HepG2 (cell line): ENCODE results near the gene MTA3. TPM values are rescaled to one million over a fixed set of nuclear protein-coding genes. Genes with fewer than 3 reads are reported as not detected.

Source experiments
- ATAC-seq: fragments of 200-7000 bp; cut with Tn5 transposase; 3 replicates; pipeline ENCODE4 v1.9.1; 2020; ENCODE audit warnings: mild to moderate bottlenecking, moderate library complexity
- BruUV-seq: library from RNA; stranded (reverse); fragments of 400-500 nt; replicated peaks from 2 replicates; lab custom pipeline; 2021; lab: Mats Ljungman, UMichigan
- CTCF ChIA-PET: fragments of 300-600 bp; formaldehyde crosslinking; extraction: SDS; loops from one replicate; lab custom pipeline; 2021; ENCODE audit warnings: low total read pairs, inconsistent platforms, low intra/inter-chr PET ratio; lab: Yijun Ruan, JAX
- POLR2A ChIA-PET: fragments of 350-600 bp; sonication (Branson Sonifier 250); formaldehyde crosslinking; loops from one replicate; lab custom pipeline; 2020; ENCODE audit warnings: antibody characterized with exemption, inconsistent platforms; lab: Yijun Ruan, JAX
- DNase-seq: peaks from one replicate; pipeline ENCODE4 v3.0.0-alpha.2; 2015; ENCODE audit warnings: low spot score
- FAIRE-seq: peaks from 3 replicates; lab custom pipeline; 2011; peaks lifted over from hg19 to GRCh38; lab: Jason Lieb, UNC
- H2AFZ ChIP-seq: one replicate; pipeline ENCODE4 v1.6.1; 2011; ENCODE audit warnings: low read length, inconsistent platforms
- H3K27ac ChIP-seq: fragments of 300-600 bp; 3 replicates; pipeline ENCODE4 v1.8.0; 2011; ENCODE audit warnings: mixed run types, mild to moderate bottlenecking, mixed read lengths, low read length, inconsistent platforms; ENCODE audit not compliant: insufficient read depth; ENCODE audit errors: extremely low read length
- H3K27me3 ChIP-seq, 2 experiments: fragments of 200-600 bp in 1 of 2; 2 replicates in 1 of 2; 3 replicates in 1 of 2; pipeline versions ENCODE4 v1.6.0 to v1.8.0; 2011; ENCODE audit warnings: low read length in 2 of 2, mild to moderate bottlenecking in 2 of 2, moderate library complexity in 2 of 2, inconsistent platforms in 1 of 2; ENCODE audit not compliant: insufficient read depth in 2 of 2, control insufficient read depth in 1 of 2
- H3K36me3 ChIP-seq, 2 experiments: fragments of 200-600 bp in 1 of 2; replicated peaks in 1 of 2; 2 replicates in 1 of 2; 3 replicates in 1 of 2; pipeline versions ENCODE4 v1.5.1 to v1.8.0; 2011; ENCODE audit warnings: low read length in 2 of 2, inconsistent platforms in 1 of 2; ENCODE audit not compliant: insufficient read depth in 2 of 2, control insufficient read depth in 1 of 2
- H3K4me1 ChIP-seq: 2 replicates; pipeline ENCODE4 v1.5.1; 2012; ENCODE audit warnings: low read length, inconsistent platforms; ENCODE audit not compliant: insufficient read depth
- H3K4me2 ChIP-seq: 2 replicates; pipeline ENCODE4 v1.6.0; 2011; ENCODE audit warnings: low read depth, low read length, inconsistent platforms
- H3K4me3 ChIP-seq, 3 experiments: fragments of 200-600 bp in 1 of 3; sonication (generic), shearing (Covaris generic) in 1 of 3; replicated peaks in 1 of 3; 2 replicates each; pipeline ENCODE4 v1.5.1; 2011 to 2016; ENCODE audit warnings: low read length in 3 of 3, inconsistent platforms in 2 of 3, low read depth in 2 of 3, mild to moderate bottlenecking in 2 of 3, control low read depth in 1 of 3, mixed read lengths in 1 of 3; ENCODE audit not compliant: insufficient read depth in 1 of 3
- H3K79me2 ChIP-seq: one replicate; pipeline ENCODE4 v1.6.1; 2011; ENCODE audit warnings: low read length, inconsistent platforms; ENCODE audit not compliant: insufficient read depth
- H3K9ac ChIP-seq: 2 replicates; pipeline ENCODE4 v1.6.0; 2011; ENCODE audit warnings: mild to moderate bottlenecking, low read depth, low read length, inconsistent platforms; ENCODE audit not compliant: insufficient read depth
- H3K9me3 ChIP-seq: 2 replicates; pipeline ENCODE4 v1.5.1; 2012; ENCODE audit warnings: mild to moderate bottlenecking, low read length
- H4K20me1 ChIP-seq: 2 replicates; pipeline ENCODE4 v1.6.0; 2011; ENCODE audit warnings: inconsistent platforms, mild to moderate bottlenecking, low read length, moderate library complexity; ENCODE audit not compliant: insufficient read depth
- AGO1 ChIP-seq: fragments of 200-400 bp; formaldehyde crosslinking; IDR thresholded peaks from 2 replicates; pipeline ENCODE4 v1.6.1; 2017; ENCODE audit warnings: mild to moderate bottlenecking, low read depth, low read length, moderate library complexity; ENCODE audit not compliant: poor library complexity, severe bottlenecking
- CBX1 ChIP-seq: IDR thresholded peaks from one replicate; pipeline ENCODE4 v1.6.1; 2016; ENCODE audit warnings: antibody characterized with exemption, low read depth
- HNF4A ChIP-seq: sonication (generic); formaldehyde crosslinking; IDR thresholded peaks from 2 replicates; pipeline ENCODE4 v1.4.0; 2020; ENCODE audit warnings: missing genetic modification reagents
- HNRNPUL1 ChIP-seq: fragments of 200-400 bp; formaldehyde crosslinking; IDR thresholded peaks from 2 replicates; pipeline ENCODE4 v1.6.1; 2017; ENCODE audit warnings: low read depth, mild to moderate bottlenecking, low read length, moderate library complexity
- MEIS1 ChIP-seq: sonication (generic); formaldehyde crosslinking; IDR thresholded peaks from 2 replicates; pipeline ENCODE4 v1.9.0; 2021; ENCODE audit warnings: mild to moderate bottlenecking, missing genetic modification reagents, moderate library complexity, borderline replicate concordance
- MIER3 ChIP-seq: IDR thresholded peaks from 2 replicates; pipeline ENCODE4 v1.6.1; 2016; ENCODE audit warnings: missing compliant biosample characterization, borderline replicate concordance
- PCBP2 ChIP-seq: fragments of 200-400 bp; formaldehyde crosslinking; optimal IDR thresholded peaks from 2 replicates; pipeline ENCODE3; 2018; ENCODE audit warnings: low read length, low read depth; ENCODE audit not compliant: poor library complexity, severe bottlenecking
- RBFOX2 ChIP-seq: fragments of 200-400 bp; formaldehyde crosslinking; IDR thresholded peaks from 2 replicates; pipeline ENCODE4 v1.6.1; 2017; ENCODE audit warnings: low read depth, mild to moderate bottlenecking, low read length
- REPIN1 ChIP-seq: sonication (generic); formaldehyde crosslinking; IDR thresholded peaks from 2 replicates; pipeline ENCODE4 v1.8.0; 2022; ENCODE audit warnings: missing genetic modification reagents, low read depth, mild to moderate bottlenecking, borderline replicate concordance
- TARDBP ChIP-seq: sonication (generic); formaldehyde crosslinking; IDR thresholded peaks from 2 replicates; pipeline ENCODE4 v1.8.0; 2022; ENCODE audit warnings: mild to moderate bottlenecking, missing genetic modification reagents
- ZNF101 ChIP-seq: sonication (generic); formaldehyde crosslinking; IDR thresholded peaks from 2 replicates; pipeline ENCODE4 v1.4.0; 2020; ENCODE audit warnings: mild to moderate bottlenecking, low read depth, missing genetic modification reagents, borderline replicate concordance
- ZNF574 ChIP-seq: sonication (generic); formaldehyde crosslinking; IDR thresholded peaks from 2 replicates; pipeline ENCODE4 v1.4.0; 2020; ENCODE audit warnings: missing genetic modification reagents
- ZNF691 ChIP-seq: sonication (generic); formaldehyde crosslinking; IDR thresholded peaks from 2 replicates; pipeline ENCODE4 v1.4.0; 2020; ENCODE audit warnings: missing genetic modification reagents, low read depth, mild to moderate bottlenecking, borderline replicate concordance
- ZNF713 ChIP-seq: sonication (generic); formaldehyde crosslinking; IDR thresholded peaks from 2 replicates; pipeline ENCODE4 v1.4.0; 2020; ENCODE audit warnings: mild to moderate bottlenecking, missing genetic modification reagents
- WGBS: methylation state at CpG from one replicate; pipeline ENCODE4 v1.1.6; 2017; ENCODE audit warnings: low lambda C conversion rate; 5-methylcytosine and 5-hydroxymethylcytosine counted together
- in situ Hi-C: cut with HindIII; loops from 2 replicates; pipeline ENCODE4 v1.10.0; 2017; ENCODE audit warnings: low pct_unique_long_range_greater_than_20kb; ENCODE audit not compliant: extremely low pct_ligation_motif_present
- intact Hi-C: fragments of 100-400 bp; cut with micrococcal nuclease; formaldehyde crosslinking; loops from one replicate; pipeline ENCODE4 v1.10.0; 2022; ENCODE audit not compliant: unreplicated experiment
- polyA plus RNA-seq, 8 experiments: library from polyadenylated mRNA; depleted of rRNA in 3 of 8; stranded (reverse) in 7 of 8; unstranded in 1 of 8; fragments of >200 nt; fragmentation: Illumina TruSeq in 4 of 8; extraction: Trizol in 4 of 8; gene quantifications; 2 replicates each; pipeline versions ENCODE4 v1.2.1 to v1.2.3, GENCODE V29; 2011 to 2016; ENCODE audit warnings: low read depth in 4 of 8, missing spikeins in 1 of 8, mixed read lengths in 1 of 8; ENCODE audit not compliant: insufficient read depth in 1 of 8
- total RNA-seq, 5 experiments: library from RNA; depleted of rRNA; stranded (reverse); fragments of >200 nt; fragmentation: Illumina TruSeq; extraction: Trizol; gene quantifications; 2 replicates each; pipeline ENCODE4 v1.2.3, GENCODE V29; 2016; ENCODE audit warnings: low read depth in 1 of 5
- TF ChIP-seq, protein P1 (sequence below): sonication (generic); formaldehyde crosslinking; IDR thresholded peaks from 2 replicates; pipeline ENCODE4 v1.4.0; 2020; ENCODE audit warnings: low read depth, mild to moderate bottlenecking, missing genetic modification reagents

Gene MTA3
- total and polyA plus RNA-seq, 2 of the 13 experiments (the other 11 are each of a cell fraction or from before 2014, with no cell fraction given) = 48.8 to 77.8 TPM

DNA sequence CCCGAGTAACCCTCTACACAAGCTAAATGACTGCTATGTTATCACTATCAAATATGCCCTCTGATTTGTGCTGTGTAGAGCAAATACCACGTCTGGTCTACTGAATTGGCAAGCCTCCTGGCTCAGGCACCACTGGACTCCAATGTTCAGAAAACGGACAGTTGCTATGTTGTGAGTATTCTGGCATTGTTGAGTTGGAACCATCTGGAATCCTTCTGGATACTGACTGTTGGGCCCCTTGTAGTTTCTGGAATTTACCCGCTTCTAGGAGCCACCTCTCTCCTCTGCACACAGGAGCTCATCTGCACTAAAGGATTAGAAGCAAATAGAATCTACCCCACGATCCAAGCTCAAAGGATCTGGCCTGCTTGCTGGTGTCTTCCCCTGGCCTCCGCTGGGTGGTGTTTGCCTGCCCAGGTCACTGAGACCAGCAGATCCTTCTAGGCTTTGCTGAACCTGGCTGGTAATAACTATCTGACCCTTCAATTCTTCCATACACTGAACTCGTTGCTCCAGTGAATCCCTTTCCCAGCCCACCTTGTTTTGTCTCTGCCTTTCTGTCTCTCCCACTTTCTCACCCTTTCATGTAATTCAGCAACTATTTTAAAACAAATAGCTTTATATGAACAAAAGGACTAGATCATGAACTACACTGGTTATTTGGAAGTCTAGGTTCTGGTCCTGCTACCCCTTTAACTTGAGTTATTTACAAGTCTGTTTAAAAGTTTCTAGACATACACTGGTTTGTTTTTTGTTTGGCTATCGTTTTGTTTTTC lies 226.0 kb downstream of the MTA3 start:
- H3K9me3 ChIP-seq = no peaks in the 10 kb centered on the region
- ATAC-seq = peak; percentile 75
- peak overlapping the region; percentile 95 for H3K27ac ChIP-seq
- no peaks in the 10 kb centered on the region for H4K20me1 ChIP-seq
- ChIA-PET POLR2A (interaction anchor here (0.7 to 9.3 kb wide), 13 partner anchors 8 to 801 kb away, joined by 3 to 287 read pairs (median 3); partner anchors contain the start of gene THADA), CTCF (interaction anchor here (0.6 to 1.2 kb wide), 4 partner anchors 16 to 33 kb away, joined by 3 to 7 read pairs (median 4); no protein-coding TSS in a partner anchor)
- H3K9ac ChIP-seq = peak overlapping the region; percentile 99
- intact Hi-C loops (loop anchor here (1.0 kb wide), 2 partner anchors 10 to 15 kb away; no protein-coding TSS in a partner anchor), in situ Hi-C loops (no loop called here)
- H2AFZ ChIP-seq = no peak overlapping the region
- 6% methylated on average over 8 of the region's 8 CpGs for WGBS
- peaks cover 56% of the 10 kb centered on the region for H3K4me1 ChIP-seq
- peaks cover 3% of the 10 kb centered on the region in 2 experiments; a peak in 1 of 5 replicates for H3K36me3 ChIP-seq
- peak overlapping the region; percentile 86 for H3K4me2 ChIP-seq
- no peaks in the 10 kb centered on the region; a peak in 1 of 5 replicates for H3K27me3 ChIP-seq
- no TSS peak for BruUV-seq
- peak overlapping the region; percentile 98 to 99 (median 99) for H3K4me3 ChIP-seq
- peaks cover 50% of the 10 kb centered on the region for H3K79me2 ChIP-seq
- peak; percentile 96 for FAIRE-seq
- DNase-seq = peak; percentile 86
- TF ChIP-seq ZNF574 (peak; percentile 83), ZNF713 (CRISPR knock-in tag) (0 out of 2 replicates have a peak, but pooled peaks have one; percentile 65), ZNF691 (peak; percentile 78; the same call in 1 of the 2 replicates), MEIS1 (CRISPR knock-in tag) (peak; percentile 46; the same call in 1 of the 2 replicates), MIER3 (CRISPR knock-in tag) (peak; percentile 55; the same call in 1 of the 2 replicates), AGO1 (no peak), CBX1 (peak; percentile 63), REPIN1 (CRISPR knock-in tag) (peak; percentile 86), HNF4A (0 out of 2 replicates have a peak, but pooled peaks have one; percentile 44), TARDBP (CRISPR knock-in tag) (peak; percentile 80), PCBP2 (no peak), RBFOX2 (peak; percentile 65; the same call in 1 of the 2 replicates), HNRNPUL1 (no peak), ZNF101 (CRISPR knock-in tag) (no peak)
- TF ChIP-seq, protein P1, sequence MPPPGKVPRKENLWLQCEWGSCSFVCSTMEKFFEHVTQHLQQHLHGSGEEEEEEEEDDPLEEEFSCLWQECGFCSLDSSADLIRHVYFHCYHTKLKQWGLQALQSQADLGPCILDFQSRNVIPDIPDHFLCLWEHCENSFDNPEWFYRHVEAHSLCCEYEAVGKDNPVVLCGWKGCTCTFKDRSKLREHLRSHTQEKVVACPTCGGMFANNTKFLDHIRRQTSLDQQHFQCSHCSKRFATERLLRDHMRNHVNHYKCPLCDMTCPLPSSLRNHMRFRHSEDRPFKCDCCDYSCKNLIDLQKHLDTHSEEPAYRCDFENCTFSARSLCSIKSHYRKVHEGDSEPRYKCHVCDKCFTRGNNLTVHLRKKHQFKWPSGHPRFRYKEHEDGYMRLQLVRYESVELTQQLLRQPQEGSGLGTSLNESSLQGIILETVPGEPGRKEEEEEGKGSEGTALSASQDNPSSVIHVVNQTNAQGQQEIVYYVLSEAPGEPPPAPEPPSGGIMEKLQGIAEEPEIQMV (CRISPR knock-in tag) = 0 out of 2 replicates have a peak, but pooled peaks have one; percentile 29
